ENCODE measurements around the gene CTNNA2. TPM values are rescaled to one million over a fixed set of nuclear protein-coding genes. Genes with fewer than 3 reads are reported as not detected.

Gene CTNNA2
- total RNA-seq, 1 experiment from 2014 or later, result 0.54 TPM

- TF ChIP-seq CTCF (IDR thresholded peaks at IDR 0.05), result no peak
- no peak for TF ChIP-seq POLR2AphosphoS5 (IDR thresholded peaks at IDR 0.05; ENCODE audit: low read depth, low read length)
- TF ChIP-seq REST (IDR thresholded peaks at IDR 0.05; ENCODE audit: insufficient read depth in 1 of 2, low read depth in 2 of 2, low read length in 1 of 2), result no peak
- no peak for TF ChIP-seq SIN3A (IDR thresholded peaks at IDR 0.05; ENCODE audit: borderline replicate concordance, insufficient read depth, low read depth, low read length)
- TF ChIP-seq TCF7L2 (IDR thresholded peaks at IDR 0.05; ENCODE audit: low read depth, low read length), result no peak
- no peaks in the 10 kb centered on the region for H3K36me3 ChIP-seq (ENCODE audit: control insufficient read depth, insufficient read depth, low read length)
- ATAC-seq (no peak), DNase-seq (ENCODE audit: low read depth, low spot score) (no peak)
- no TSS peak for BruUV-seq (replicated peaks)
- H3K4me3 ChIP-seq (ENCODE audit: low read depth in 2 of 2, low read length in 2 of 2), result no peak overlapping the region
- POLR2A ChIA-PET, result no interaction called here
- H3K9me3 ChIP-seq (ENCODE audit: control insufficient read depth, insufficient read depth, low read depth, low read length), result no peaks in the 10 kb centered on the region
- H3K27ac ChIP-seq (ENCODE audit: low read length), result no peak overlapping the region
- CTCF ChIA-PET, result no interaction called here
- H3K4me1 ChIP-seq (ENCODE audit: control insufficient read depth, insufficient read depth, low read length), result no peaks in the 10 kb centered on the region
- intact Hi-C loops (cut with micrococcal nuclease; ENCODE audit: unreplicated experiment) (no loop called here), in situ Hi-C loops (cut with HindIII; ENCODE audit: low pct_unique_long_range_greater_than_20kb, low sequenced_read_pairs) (no loop called here)
- no peaks in the 10 kb centered on the region for H3K27me3 ChIP-seq (ENCODE audit: control insufficient read depth, insufficient read depth, low read length)
These were observed 261.2 kb downstream of the CTNNA2 start for GRCh38 chr2:79774016-79774415.

- Histone ChIP-seq H3K4me3 (ENCODE audit: low read depth in 2 of 2, low read length in 2 of 2) (no peak overlapping the region), H3K9me3 (ENCODE audit: control insufficient read depth, insufficient read depth, low read depth, low read length) (no peaks in the 10 kb centered on the region), H3K27ac (ENCODE audit: low read length) (no peak overlapping the region), H3K36me3 (ENCODE audit: control insufficient read depth, insufficient read depth, low read length) (no peaks in the 10 kb centered on the region), H3K4me1 (ENCODE audit: control insufficient read depth, insufficient read depth, low read length) (no peaks in the 10 kb centered on the region), H3K27me3 (ENCODE audit: control insufficient read depth, insufficient read depth, low read length) (no peaks in the 10 kb centered on the region)
- POLR2A ChIA-PET, result interaction anchor here (0.7 kb wide), 1 partner anchor 17 kb away, joined by 7 read pairs; no protein-coding TSS in a partner anchor
- CTCF ChIA-PET, result no interaction called here
- TF ChIP-seq CTCF (IDR thresholded peaks at IDR 0.05) (no peak), POLR2AphosphoS5 (IDR thresholded peaks at IDR 0.05; ENCODE audit: low read depth, low read length) (no peak), TCF7L2 (IDR thresholded peaks at IDR 0.05; ENCODE audit: low read depth, low read length) (no peak)
- no TSS peak for BruUV-seq (replicated peaks)
- no peak for DNase-seq (ENCODE audit: low read depth, low spot score)
- in situ Hi-C loops (cut with HindIII; ENCODE audit: low pct_unique_long_range_greater_than_20kb, low sequenced_read_pairs) (no loop called here), intact Hi-C loops (cut with micrococcal nuclease; ENCODE audit: unreplicated experiment) (no loop called here)
- ATAC-seq, result no peak
These were observed 263.6 kb downstream of the CTNNA2 start for GRCh38 chr2:79776461-79776860.

Measured in Panc1 (cell line).